GM23338 (cell line): ENCODE measurements around the gene LRP1B. TPM values are rescaled to one million over a fixed set of nuclear protein-coding genes. Genes with fewer than 3 reads are reported as not detected.

ENCODE experiments used
- ATAC-seq: fragments of 200-7000 bp; cut with Tn5 transposase; 3 replicates; pipeline ENCODE4 v1.9.1; 2020
- DNase-seq: peaks from one replicate; pipeline ENCODE4 v3.0.0-alpha.2; 2015; ENCODE audit warnings: low spot score
- H2AFZ ChIP-seq: fragments of 200-600 bp; sonication (generic); 2 replicates; pipeline ENCODE4 v1.8.0; 2016; ENCODE audit warnings: antibody characterized with exemption, mild to moderate bottlenecking, moderate library complexity
- H3F3A ChIP-seq: fragments of 200-600 bp; sonication (generic); replicated peaks from 2 replicates; pipeline ENCODE4 v1.8.0; 2017; ENCODE audit warnings: antibody characterized with exemption, mixed run types, low read depth
- H3K27ac ChIP-seq: fragments of 200-600 bp; sonication (generic); 2 replicates; pipeline ENCODE4 v1.6.1; 2016; ENCODE audit warnings: low read depth
- H3K27me3 ChIP-seq: fragments of 200-600 bp; sonication (generic); 2 replicates; pipeline ENCODE4 v1.8.0; 2016; ENCODE audit warnings: mild to moderate bottlenecking, mixed run types, moderate library complexity; ENCODE audit not compliant: insufficient read depth
- H3K36me3 ChIP-seq: fragments of 200-600 bp; sonication (generic); 2 replicates; pipeline ENCODE4 v1.8.0; 2016; ENCODE audit warnings: mild to moderate bottlenecking; ENCODE audit not compliant: insufficient read depth
- H3K4me1 ChIP-seq: fragments of 200-600 bp; sonication (generic); 2 replicates; pipeline ENCODE4 v1.8.0; 2016; ENCODE audit warnings: mild to moderate bottlenecking, moderate library complexity; ENCODE audit not compliant: insufficient read depth
- H3K4me2 ChIP-seq: fragments of 200-600 bp; sonication (generic); 2 replicates; pipeline ENCODE4 v1.7.1; 2017; ENCODE audit warnings: mixed run types
- H3K4me3 ChIP-seq: fragments of 200-600 bp; sonication (generic); 2 replicates; pipeline ENCODE4 v1.6.1; 2016; ENCODE audit warnings: mixed run types
- H3K79me2 ChIP-seq: fragments of 200-600 bp; sonication (generic); replicated peaks from 2 replicates; pipeline ENCODE4 v1.8.0; 2017; ENCODE audit warnings: mild to moderate bottlenecking; ENCODE audit not compliant: insufficient read depth
- H3K9me2 ChIP-seq: fragments of 200-600 bp; sonication (generic); 2 replicates; pipeline ENCODE4 v1.8.0; 2017; ENCODE audit not compliant: insufficient read depth
- H4K20me1 ChIP-seq: fragments of 200-600 bp; sonication (generic); replicated peaks from 2 replicates; pipeline ENCODE4 v1.8.0; 2017; ENCODE audit warnings: mild to moderate bottlenecking; ENCODE audit not compliant: insufficient read depth
- H3K27ac Mint-ChIP-seq: 2 replicates; pipeline ENCODE4 v1.8.0; 2020; ENCODE audit warnings: inconsistent platforms, mild to moderate bottlenecking, moderate library complexity, mixed read lengths
- H3K27me3 Mint-ChIP-seq: 3 replicates; pipeline ENCODE4 v1.8.0; 2022; ENCODE audit warnings: low read depth, mild to moderate bottlenecking, moderate library complexity, mixed read lengths, inconsistent platforms; ENCODE audit not compliant: insufficient read depth, poor library complexity
- H3K36me3 Mint-ChIP-seq: 3 replicates; pipeline ENCODE4 v1.8.0; 2021; ENCODE audit warnings: low read depth, mild to moderate bottlenecking, inconsistent platforms, moderate library complexity, mixed read lengths
- H3K4me1 Mint-ChIP-seq: 3 replicates; pipeline ENCODE4 v1.8.0; 2020; ENCODE audit warnings: mild to moderate bottlenecking, inconsistent platforms, mixed read lengths
- H3K4me3 Mint-ChIP-seq: 3 replicates; pipeline ENCODE4 v1.8.0; 2021; ENCODE audit warnings: moderate library complexity, mild to moderate bottlenecking, inconsistent platforms, mixed read lengths
- H3K9me3 Mint-ChIP-seq: 3 replicates; pipeline ENCODE4 v1.8.0; 2020; ENCODE audit warnings: moderate library complexity, mild to moderate bottlenecking, inconsistent platforms, mixed read lengths
- JUNB ChIP-seq: IDR thresholded peaks from one replicate; pipeline ENCODE4 v1.6.1; 2016; ENCODE audit warnings: antibody characterized with exemption; ENCODE audit not compliant: unreplicated experiment
- REST ChIP-seq: IDR thresholded peaks from one replicate; pipeline ENCODE4 v1.6.1; 2018; ENCODE audit warnings: antibody characterized with exemption; ENCODE audit not compliant: unreplicated experiment
- ZNF114 ChIP-seq: fragments of 250-450 bp; sonication (Bioruptor Pico); IDR thresholded peaks from 2 replicates; pipeline ENCODE4 v1.5.0; 2020; ENCODE audit warnings: mild to moderate bottlenecking, moderate library complexity
- ZNF462 ChIP-seq: fragments of 250-450 bp; sonication (Bioruptor Pico); IDR thresholded peaks from 2 replicates; pipeline ENCODE4 v1.5.0; 2020; ENCODE audit warnings: mild to moderate bottlenecking, moderate library complexity
- polyA plus RNA-seq: library from polyadenylated mRNA; unstranded; fragments of >200 nt; fragmentation: Nextera tagmentation; extraction: Ambion mirVana; gene quantifications from 2 replicates; pipeline ENCODE4 v1.2.1, GENCODE V29; 2016
- total RNA-seq: library from RNA; depleted of rRNA; stranded (reverse); fragments of >200 nt; shearing (Covaris generic); gene quantifications from 2 replicates; pipeline ENCODE4 v1.2.3, GENCODE V29; 2014

LRP1B gene
- total and polyA plus RNA-seq, 2 experiments from 2014 or later: 0.15 to 0.97 TPM

GRCh38 chr2:141805302-141805701, 325.5 kb downstream of the LRP1B start (continued):
- TF ChIP-seq ZNF462 (CRISPR knock-in tag): no peak

- Histone ChIP-seq H3K27ac (no peak overlapping the region), H3K4me1 (peaks cover 4% of the 10 kb centered on the region; the same call in 1 of the 2 replicates), H3F3A (no peaks in the 10 kb centered on the region), H4K20me1 (no peaks in the 10 kb centered on the region), H3K9me2 (no peaks in the 10 kb centered on the region), H3K4me2 (no peak overlapping the region), H3K4me3 (no peak overlapping the region), H3K79me2 (no peaks in the 10 kb centered on the region), H2AFZ (no peak overlapping the region), H3K36me3 (no peaks in the 10 kb centered on the region), H3K27me3 (no peaks in the 10 kb centered on the region)
- Mint-ChIP-seq H3K27me3 (peaks cover 3% of the 10 kb centered on the region), H3K36me3 (no peaks in the 10 kb centered on the region), H3K4me3 (no peak overlapping the region), H3K4me1 (peaks cover 3% of the 10 kb centered on the region; the same call in 2 of the 3 replicates), H3K9me3 (no peaks in the 10 kb centered on the region), H3K27ac (no peak overlapping the region)
- no peak for TF ChIP-seq JUNB
- TF ChIP-seq ZNF114 (CRISPR knock-in tag): no peak
- TF ChIP-seq REST: no peak
- DNase-seq (no peak), ATAC-seq (no peak)
Measured at GRCh38 chr2:141796449-141796848, 334.4 kb downstream of the LRP1B start.
